CD4-positive, alpha-beta T cell treated with Interleukin-17A for 1 hour (primary cell): ENCODE measurements around the gene LIN7C.

Experiments
- DNase-seq: peaks from one replicate; pipeline ENCODE4 v3.0.0-alpha.2; 2020

Gene LIN7C

DNA sequence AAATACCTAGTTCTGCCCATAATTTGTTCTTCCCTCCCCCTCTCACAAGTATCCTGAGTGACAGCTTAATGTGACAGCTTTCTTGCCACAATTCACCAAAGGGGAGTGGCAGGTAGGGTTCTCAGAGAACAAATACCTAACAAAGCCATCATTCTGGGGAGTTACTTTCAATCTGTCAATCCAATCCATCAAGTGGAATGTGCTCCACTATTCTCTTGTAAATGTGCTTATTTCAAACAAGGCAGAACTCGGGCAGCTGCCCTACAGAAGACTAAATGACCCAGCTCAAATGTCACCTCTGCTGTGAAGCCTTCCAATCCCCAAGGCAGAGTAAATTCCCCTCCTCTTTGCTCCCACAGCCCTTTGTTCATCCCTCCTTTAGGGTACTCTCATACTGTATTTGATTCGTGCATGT lies 61.8 kb downstream of the LIN7C start:
- no peak for DNase-seq
